Stimulated activated CD8-positive, alpha-beta memory T cell treated with anti-CD3 and anti-CD28 coated beads, Interleukin-4, amount 100 ng/mL, for 4 hours (primary cell): Measurements from ENCODE around the gene PREX1.
"Not testable (repeated sequence)": the region's sequence is repeated elsewhere in the genome, so short reads cannot be mapped to it uniquely, and the experiment has no call there.

Source experiments
- DNase-seq, 2 donors: peaks; one replicate each; pipeline ENCODE4 v3.0.0-alpha.2; 2020; ENCODE audit warnings: low read depth in 2 of 2, low spot score in 1 of 2

The PREX1 gene

DNA sequence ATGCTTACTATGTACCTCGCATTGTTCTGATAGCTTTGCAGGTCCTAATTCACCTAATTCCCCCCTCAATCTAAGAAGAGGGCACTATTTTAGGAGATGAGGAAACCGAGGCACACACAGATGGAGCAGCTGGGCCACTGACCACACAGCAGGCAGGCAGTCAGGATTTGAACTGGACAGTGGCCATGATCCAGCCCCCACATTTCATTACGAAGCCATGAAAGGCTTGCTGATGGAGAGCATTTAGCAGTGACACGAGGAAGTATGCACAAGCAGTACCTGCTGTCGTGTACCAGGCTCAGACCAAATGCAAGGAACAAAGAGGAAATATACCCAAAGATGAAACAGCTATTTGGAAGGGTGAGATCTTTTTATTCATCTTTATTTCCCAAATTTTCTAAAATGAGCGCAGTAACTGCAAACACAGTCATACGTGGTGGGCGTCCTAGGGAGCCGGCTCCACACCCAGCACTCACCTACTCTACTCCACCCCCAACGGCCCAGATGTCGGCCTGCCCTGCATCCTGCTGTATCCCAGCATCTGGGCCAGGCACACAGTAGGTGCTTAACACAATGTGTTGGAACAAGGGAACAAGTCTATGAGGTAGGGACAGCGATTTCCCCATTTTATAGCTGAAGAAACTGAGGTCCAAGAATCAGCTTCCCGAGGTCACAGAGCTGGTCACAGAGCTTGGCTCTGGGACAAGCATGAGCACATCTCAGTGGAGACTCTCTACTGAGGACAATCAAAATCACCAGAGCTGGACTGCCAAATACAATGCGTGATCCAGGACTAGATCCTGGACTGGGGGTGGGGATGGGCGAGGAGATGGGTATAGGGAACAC is 15.0 kb downstream of the PREX1 start:
- no peak for DNase-seq

DNA sequence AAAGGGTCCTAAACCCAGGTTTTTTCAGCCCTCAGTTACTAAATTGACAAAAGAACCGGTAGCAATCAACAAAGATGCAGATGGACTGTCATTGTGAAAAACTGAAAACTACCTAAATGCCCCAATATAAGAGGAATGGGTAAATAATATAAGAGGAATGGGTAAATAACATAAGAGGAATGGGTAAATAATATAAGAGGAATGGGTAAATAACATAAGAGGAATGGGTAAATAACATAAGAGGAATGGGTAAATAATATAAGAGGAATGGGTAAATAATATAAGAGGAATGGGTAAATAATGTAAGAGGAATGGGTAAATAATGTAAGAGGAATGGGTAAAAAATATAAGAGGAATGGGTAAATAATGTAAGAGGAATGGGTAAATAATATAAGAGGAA is 15.7 kb downstream of the PREX1 start:
- DNase-seq = not testable (repeated sequence)

- DNase-seq = no peak
These were observed 18.1 kb downstream of the PREX1 start for GRCh38 chr20:48809673-48810072.

- DNase-seq = no peak
These were observed 19.3 kb downstream of the PREX1 start for GRCh38 chr20:48808382-48809034.

- DNase-seq = no peak
These were observed 20.0 kb downstream of the PREX1 start for GRCh38 chr20:48807586-48808381.

- no peak for DNase-seq
These were observed 20.7 kb downstream of the PREX1 start for GRCh38 chr20:48807051-48807450.

DNA sequence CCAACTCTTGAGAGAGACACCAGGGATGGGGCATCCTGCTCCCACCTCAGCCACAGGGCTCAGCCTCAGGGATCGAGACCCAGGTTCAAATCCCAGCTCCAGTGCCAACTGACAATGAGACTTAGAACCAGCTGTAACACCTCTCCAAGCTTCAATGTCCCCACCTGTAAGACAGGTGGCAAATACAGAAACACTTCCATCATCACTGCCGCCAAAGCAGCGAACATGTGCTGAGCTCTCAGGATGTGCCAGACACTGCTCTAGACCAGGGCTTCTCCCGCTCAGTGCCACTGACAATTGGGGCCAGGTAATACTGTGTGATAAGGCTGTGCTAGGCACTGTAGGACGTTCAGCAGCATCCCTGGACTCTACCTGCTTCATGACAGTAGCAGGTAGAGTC is 22.1 kb downstream of the PREX1 start:
- DNase-seq = no peak

DNA sequence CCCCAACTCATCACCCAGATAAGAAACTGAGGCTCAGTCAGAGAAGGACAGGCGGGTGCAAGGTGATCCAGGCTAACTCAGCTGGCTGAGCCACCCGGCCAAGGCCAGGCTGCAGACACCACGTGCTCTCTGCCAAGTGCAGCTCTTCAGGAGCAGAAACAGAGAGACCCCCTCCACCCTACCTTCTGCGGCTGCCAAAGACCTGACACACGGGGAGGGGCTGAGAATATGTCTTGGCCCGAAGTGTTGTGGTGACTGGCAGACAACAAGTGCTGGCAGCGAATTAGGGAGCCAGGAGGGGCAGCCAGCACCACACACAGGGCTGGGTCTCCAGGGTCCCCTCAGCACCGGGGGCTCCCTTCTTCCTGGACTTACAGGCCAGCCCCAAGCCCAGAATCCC is 22.5 kb downstream of the PREX1 start:
- no peak for DNase-seq

- no peak for DNase-seq
These were observed 23.4 kb downstream of the PREX1 start for GRCh38 chr20:48804300-48804980.

GRCh38 chr20:48803176-48804053 is 24.4 kb downstream of the PREX1 start:
- DNase-seq = no peak

GRCh38 chr20:48802647-48803046 is 25.2 kb downstream of the PREX1 start:
- no peak for DNase-seq

DNA sequence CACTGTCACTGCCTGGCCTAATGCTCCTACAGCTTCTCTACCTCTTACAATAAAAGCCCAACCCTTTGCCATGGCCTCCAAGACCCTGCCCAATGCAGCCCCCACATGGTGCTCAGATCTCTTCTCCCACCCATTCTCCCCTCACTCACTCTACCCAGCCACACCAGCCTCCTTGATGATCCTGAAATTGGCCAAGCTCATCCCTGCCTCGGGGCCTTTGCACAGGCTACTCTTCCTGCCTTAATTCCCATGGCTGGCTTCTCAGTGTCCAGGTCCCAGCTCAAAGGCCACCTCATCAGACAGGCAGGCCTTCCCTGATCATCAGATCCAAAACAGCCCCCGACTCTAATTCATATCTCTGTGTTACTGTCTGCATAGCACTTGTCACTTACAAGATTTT is 25.6 kb downstream of the PREX1 start:
- DNase-seq = no peak

GRCh38 chr20:48801197-48801596 is 26.6 kb downstream of the PREX1 start:
- no peak for DNase-seq

GRCh38 chr20:48800177-48800576 is 27.6 kb downstream of the PREX1 start:
- DNase-seq = no peak

DNA sequence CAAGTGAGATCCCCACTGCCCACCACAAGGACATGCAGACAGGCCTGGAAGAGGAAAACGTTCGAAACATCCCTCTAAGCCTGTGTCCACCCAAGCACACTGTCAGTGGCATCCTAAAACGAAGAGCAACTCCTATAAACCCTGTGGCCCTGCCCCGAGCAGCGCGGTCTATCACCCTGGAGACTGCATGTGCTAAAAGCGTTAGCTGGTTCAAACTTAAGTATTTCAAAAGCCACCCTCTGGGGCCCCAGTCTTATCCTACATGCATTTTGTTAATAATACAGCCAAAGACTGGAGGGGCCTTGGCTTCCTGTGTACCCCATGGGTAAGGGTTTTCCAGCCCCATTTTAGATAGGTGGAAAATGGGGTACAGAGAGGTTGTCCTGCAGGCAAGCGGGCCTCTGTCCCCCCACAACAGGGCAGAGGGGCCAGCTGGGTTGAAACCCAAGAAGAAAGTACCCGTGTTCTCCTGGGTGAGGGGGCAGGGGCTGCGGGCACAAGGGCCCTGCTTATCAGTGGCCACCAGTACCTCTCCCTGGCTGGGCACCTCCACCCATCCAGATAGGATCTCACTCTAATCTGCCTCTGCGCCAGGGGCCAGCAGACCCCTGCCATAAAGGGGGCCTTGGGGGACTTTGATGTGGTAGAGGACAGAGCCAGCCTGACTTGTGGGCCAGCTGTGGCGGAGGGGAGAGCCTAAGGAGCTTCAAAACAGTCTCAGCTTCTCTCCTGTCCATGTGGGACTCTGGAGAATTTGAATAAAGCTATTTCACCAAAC is 28.3 kb downstream of the PREX1 start:
- DNase-seq = no peak

DNA sequence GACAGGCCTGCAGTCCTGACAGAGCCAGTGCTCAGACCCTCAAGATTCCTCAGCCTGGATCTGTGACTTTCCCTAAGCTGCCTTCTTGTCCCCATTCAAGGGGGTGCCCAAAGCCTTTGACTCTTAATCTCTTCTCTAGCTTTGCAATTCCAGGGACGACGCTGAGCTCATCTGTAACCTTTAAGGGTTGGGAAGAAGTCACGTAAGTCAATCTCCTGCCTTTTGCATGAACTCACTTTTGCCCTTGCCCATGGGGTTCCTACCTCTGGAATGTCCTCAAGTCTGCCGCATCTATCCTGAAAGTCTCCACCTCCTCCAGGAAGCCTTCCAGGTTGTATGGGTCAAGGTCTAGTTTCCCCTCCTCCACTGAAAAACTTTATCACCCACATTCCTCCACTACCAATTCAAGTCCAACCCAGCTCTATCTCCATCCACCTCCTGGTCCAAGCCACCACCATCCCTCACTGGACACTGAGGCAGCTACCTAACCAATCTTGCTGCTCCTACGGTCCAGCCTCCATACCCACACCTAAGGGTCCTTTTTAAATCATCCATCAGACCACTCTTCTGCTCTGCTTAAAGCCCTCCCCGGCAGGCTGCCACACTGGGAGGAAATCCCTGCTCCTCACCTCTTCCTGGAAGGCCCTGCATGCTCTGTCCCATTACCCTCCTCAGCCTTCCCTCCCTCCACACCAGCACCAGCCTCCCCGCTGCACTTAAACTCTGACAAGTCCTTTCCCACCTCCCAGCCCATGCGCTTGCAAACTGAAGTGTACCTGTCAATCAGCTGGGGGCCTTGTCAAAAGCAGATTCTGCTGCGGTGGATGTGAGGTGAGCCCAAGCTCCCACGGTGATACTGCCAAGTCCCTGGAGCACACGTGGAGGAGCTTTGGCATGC is 29.7 kb downstream of the PREX1 start:
- DNase-seq = no peak

DNA sequence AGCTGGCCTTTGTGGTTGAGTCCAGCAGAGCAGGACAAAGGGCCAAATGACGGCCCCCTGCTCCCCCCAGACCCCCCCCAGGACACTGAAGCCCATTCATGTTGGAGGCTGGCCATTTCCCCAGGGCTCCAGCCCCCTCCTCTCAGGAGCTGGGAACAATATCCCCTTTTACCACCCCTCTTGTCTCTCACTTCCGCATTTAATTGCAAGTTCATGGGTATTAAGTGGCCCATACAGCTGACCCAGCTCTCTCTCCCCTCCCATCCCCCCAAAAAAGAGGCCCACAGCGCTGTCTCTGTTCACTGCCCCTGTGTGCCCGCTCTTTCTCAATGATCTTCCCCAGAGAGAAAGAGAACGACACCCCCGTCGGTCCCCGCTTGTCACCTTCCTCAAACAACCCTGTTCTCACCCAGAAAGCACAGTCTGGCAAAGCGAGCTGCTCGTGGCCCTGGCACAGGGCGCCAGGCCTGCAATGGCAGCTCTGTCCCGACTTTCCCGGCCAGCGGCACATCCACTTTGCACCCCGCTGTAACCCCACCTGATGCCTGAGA is 30.4 kb downstream of the PREX1 start:
- DNase-seq = no peak

GRCh38 chr20:48795732-48796131 is 32.1 kb downstream of the PREX1 start:
- DNase-seq = no peak
